GM12878 (cell line): ENCODE results near the gene INSIG2. TPM values are rescaled to one million over a fixed set of nuclear protein-coding genes. Genes with fewer than 3 reads are reported as not detected.

Experiments
- ATAC-seq: fragments of 200-7000 bp; cut with Tn5 transposase; 3 replicates; pipeline ENCODE4 v1.9.1; 2020; ENCODE audit warnings: mild to moderate bottlenecking, moderate library complexity
- BruUV-seq: library from RNA; stranded (reverse); fragments of 400-500 nt; replicated peaks from 2 replicates; lab custom pipeline; 2021; lab: Mats Ljungman, UMichigan
- CTCF ChIA-PET: fragments of 300-600 bp; sonication (Branson Sonifier 250); formaldehyde crosslinking; extraction: SDS; loops from one replicate; lab custom pipeline; 2021; ENCODE audit warnings: inconsistent platforms; lab: Yijun Ruan, JAX
- POLR2A ChIA-PET: fragments of 350-600 bp; formaldehyde crosslinking; extraction: SDS; loops from one replicate; lab custom pipeline; 2021; ENCODE audit warnings: inconsistent platforms; lab: Charles Lee
- RAD21 ChIA-PET: fragments of 300-600 bp; sonication (Branson Sonifier 250); formaldehyde crosslinking; loops from one replicate; lab custom pipeline; 2023; ENCODE audit warnings: antibody characterized with exemption; ENCODE audit not compliant: unreplicated experiment; lab: Charles Lee
- SMC1A ChIA-PET: fragments of 300-600 bp; sonication (Branson Sonifier 250); formaldehyde crosslinking; loops from one replicate; lab custom pipeline; 2023; ENCODE audit not compliant: unreplicated experiment, uncharacterized antibody; lab: Charles Lee
- DNase-seq: peaks from one replicate; pipeline ENCODE4 v3.0.0-alpha.2; 2011; ENCODE audit warnings: low read depth, low spot score
- FAIRE-seq: peaks from 3 replicates; lab custom pipeline; 2011; peaks lifted over from hg19 to GRCh38; lab: Jason Lieb, UNC
- H2AFZ ChIP-seq: 2 replicates; pipeline ENCODE4 v1.6.0; 2011; ENCODE audit warnings: low read depth, low read length, control low read depth; ENCODE audit not compliant: control insufficient read depth
- H3K27ac ChIP-seq: 2 replicates; pipeline ENCODE4 v1.5.1; 2011; ENCODE audit warnings: control low read depth; ENCODE audit not compliant: control insufficient read depth, insufficient read depth
- H3K27me3 ChIP-seq, 2 experiments: replicated peaks in 1 of 2; 2 replicates each; pipeline versions ENCODE4 v1.6.0 to v1.6.1; 2011; ENCODE audit warnings: low read length in 1 of 2; ENCODE audit not compliant: control insufficient read depth in 2 of 2, insufficient read depth in 2 of 2
- H3K36me3 ChIP-seq, 2 experiments: 2 replicates each; pipeline ENCODE4 v1.5.1; 2011; ENCODE audit warnings: low read length in 1 of 2; ENCODE audit not compliant: control insufficient read depth in 2 of 2, insufficient read depth in 2 of 2
- H3K4me1 ChIP-seq: 2 replicates; pipeline ENCODE4 v1.6.1; 2011; ENCODE audit warnings: mild to moderate bottlenecking, low read length, moderate library complexity, mixed read lengths; ENCODE audit not compliant: control insufficient read depth, insufficient read depth
- H3K4me2 ChIP-seq: 2 replicates; pipeline ENCODE4 v1.6.0; 2011; ENCODE audit warnings: control low read depth; ENCODE audit not compliant: control insufficient read depth, insufficient read depth
- H3K4me3 ChIP-seq: fragments of 200-600 bp; sonication (generic); 2 replicates; pipeline ENCODE4 v1.5.1; 2016
- H3K79me2 ChIP-seq: 2 replicates; pipeline ENCODE4 v1.6.0; 2011; ENCODE audit warnings: low read length; ENCODE audit not compliant: control insufficient read depth, insufficient read depth
- H3K9ac ChIP-seq: 2 replicates; pipeline ENCODE4 v1.8.0; 2011; ENCODE audit warnings: low read length, control low read depth, mixed read lengths; ENCODE audit not compliant: control insufficient read depth, insufficient read depth
- H3K9me3 ChIP-seq: replicated peaks from 3 replicates; pipeline ENCODE4 v1.5.1; 2011; ENCODE audit warnings: mild to moderate bottlenecking, low read length; ENCODE audit not compliant: control insufficient read depth, insufficient read depth
- H4K20me1 ChIP-seq: 2 replicates; pipeline ENCODE4 v1.6.0; 2011; ENCODE audit not compliant: control insufficient read depth, insufficient read depth
- CHD4 ChIP-seq: fragments of 200-600 bp; sonication (generic); IDR thresholded peaks from 2 replicates; pipeline ENCODE4 v1.6.1; 2016; ENCODE audit warnings: mild to moderate bottlenecking
- GATAD2B ChIP-seq: fragments of 450-650 bp; conservative IDR thresholded peaks from 2 replicates; pipeline ENCODE4 v1.6.1; 2017; ENCODE audit warnings: low read depth, mild to moderate bottlenecking, moderate library complexity
- LARP7 ChIP-seq: fragments of 450-650 bp; IDR thresholded peaks from 2 replicates; pipeline ENCODE4 v1.6.1; 2017; ENCODE audit warnings: mild to moderate bottlenecking
- NFYA ChIP-seq: IDR thresholded peaks from 2 replicates; pipeline ENCODE4 v1.6.1; 2011; ENCODE audit warnings: low read depth, mild to moderate bottlenecking, low read length, improper control_type of control experiment, borderline replicate concordance
- SIX5 ChIP-seq: IDR thresholded peaks from 2 replicates; pipeline ENCODE4 v1.6.1; 2011; ENCODE audit warnings: mild to moderate bottlenecking, low read depth, low read length, moderate library complexity; ENCODE audit not compliant: severe bottlenecking
- SMAD1 ChIP-seq: fragments of 450-650 bp; IDR thresholded peaks from 2 replicates; pipeline ENCODE4 v1.6.1; 2018; ENCODE audit warnings: mild to moderate bottlenecking, low read depth; ENCODE audit not compliant: partially characterized antibody
- SMC3 ChIP-seq: IDR thresholded peaks from 2 replicates; pipeline ENCODE4 v1.6.1; 2011; ENCODE audit warnings: low read length, improper control_type of control experiment, borderline replicate concordance
- ZNF24 ChIP-seq: fragments of 450-650 bp; IDR thresholded peaks from 2 replicates; pipeline ENCODE4 v1.6.1; 2017; ENCODE audit warnings: antibody characterized with exemption, mild to moderate bottlenecking
- in situ Hi-C: fragments of 300-500 bp; cut with MboI; formaldehyde crosslinking; loops from 9 replicates; pipeline ENCODE4 v1.14.3; 2018; ENCODE audit warnings: mixed read lengths
- intact Hi-C: fragments of 100-400 bp; cut with micrococcal nuclease; formaldehyde crosslinking; loops from one replicate; pipeline ENCODE4 v1.14.2; 2022; ENCODE audit not compliant: unreplicated experiment
- polyA plus RNA-seq, 11 experiments: library from polyadenylated mRNA; depleted of rRNA in 4 of 11; unstranded in 6 of 11; stranded (reverse) in 5 of 11; fragments of >200 nt; fragmentation: Nextera tagmentation in 4 of 11; fragmentation: Illumina TruSeq in 1 of 11; extraction: Ambion mirVana in 4 of 11; extraction: Trizol in 1 of 11; gene quantifications; 1 replicate in 1 of 11; 2 replicates in 10 of 11; pipeline versions ENCODE4 v1.2.1 to v1.2.3, GENCODE V29; 2011 to 2016; ENCODE audit warnings: inconsistent platforms in 2 of 11, missing spikeins in 2 of 11, low read depth in 1 of 11
- total RNA-seq, 4 experiments: library from RNA; depleted of rRNA in 3 of 4; stranded (reverse); fragments of >200 nt in 3 of 4; fragmentation: Illumina TruSeq in 1 of 4; extraction: Trizol in 1 of 4; gene quantifications; 2 replicates each; pipeline versions ENCODE4 v1.2.1 to v1.2.3, GENCODE V29; 2013 to 2021
- TF ChIP-seq, protein P1 (sequence below), 3 experiments: IDR thresholded peaks in 2 of 3; conservative IDR thresholded peaks in 1 of 3; 2 replicates each; pipeline ENCODE4 v1.5.1; 2011; ENCODE audit warnings: low read depth in 3 of 3, low read length in 3 of 3, mild to moderate bottlenecking in 3 of 3, control low read depth in 2 of 3, moderate library complexity in 2 of 3, inconsistent platforms in 1 of 3, mixed read lengths in 1 of 3; ENCODE audit not compliant: control insufficient read depth in 2 of 3, insufficient read depth in 1 of 3; ENCODE audit errors: extremely low read depth in 1 of 3
- TF ChIP-seq, protein P2 (sequence below): IDR thresholded peaks from 2 replicates; pipeline ENCODE4 v1.6.1; 2012; ENCODE audit warnings: improper control_type of control experiment, low read depth, low read length; ENCODE audit not compliant: insufficient replicate concordance
- TF ChIP-seq, protein P3 (sequence below): fragments of 450-650 bp; IDR thresholded peaks from 2 replicates; pipeline ENCODE4 v1.6.1; 2016; ENCODE audit warnings: mild to moderate bottlenecking, moderate library complexity, borderline replicate concordance

Gene INSIG2
- total and polyA plus RNA-seq, 10 of the 15 experiments (the other 5 are each of a cell fraction or from before 2014, with no cell fraction given): 4.9 to 92.7 (median 12.0) TPM

DNA sequence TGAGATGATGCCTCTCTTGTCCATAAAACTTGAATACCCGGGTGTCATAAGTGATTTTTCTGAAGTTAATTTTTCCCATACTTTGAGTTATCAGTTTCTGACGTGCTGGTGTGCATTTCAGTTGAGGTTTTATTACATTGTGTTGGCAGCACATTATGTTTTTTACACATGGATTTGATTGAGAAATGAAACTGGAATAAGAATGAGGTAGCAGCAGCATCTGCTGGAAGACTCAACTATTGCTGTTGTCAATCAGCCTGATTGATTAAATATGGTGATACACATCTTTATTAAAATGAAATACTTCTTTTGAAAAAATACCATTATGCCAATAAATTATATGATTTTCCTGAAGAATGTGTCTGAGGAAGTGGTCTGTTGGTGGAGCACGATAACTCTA is 60.5 kb downstream of the INSIG2 start (continued):
- TF ChIP-seq, protein P1, sequence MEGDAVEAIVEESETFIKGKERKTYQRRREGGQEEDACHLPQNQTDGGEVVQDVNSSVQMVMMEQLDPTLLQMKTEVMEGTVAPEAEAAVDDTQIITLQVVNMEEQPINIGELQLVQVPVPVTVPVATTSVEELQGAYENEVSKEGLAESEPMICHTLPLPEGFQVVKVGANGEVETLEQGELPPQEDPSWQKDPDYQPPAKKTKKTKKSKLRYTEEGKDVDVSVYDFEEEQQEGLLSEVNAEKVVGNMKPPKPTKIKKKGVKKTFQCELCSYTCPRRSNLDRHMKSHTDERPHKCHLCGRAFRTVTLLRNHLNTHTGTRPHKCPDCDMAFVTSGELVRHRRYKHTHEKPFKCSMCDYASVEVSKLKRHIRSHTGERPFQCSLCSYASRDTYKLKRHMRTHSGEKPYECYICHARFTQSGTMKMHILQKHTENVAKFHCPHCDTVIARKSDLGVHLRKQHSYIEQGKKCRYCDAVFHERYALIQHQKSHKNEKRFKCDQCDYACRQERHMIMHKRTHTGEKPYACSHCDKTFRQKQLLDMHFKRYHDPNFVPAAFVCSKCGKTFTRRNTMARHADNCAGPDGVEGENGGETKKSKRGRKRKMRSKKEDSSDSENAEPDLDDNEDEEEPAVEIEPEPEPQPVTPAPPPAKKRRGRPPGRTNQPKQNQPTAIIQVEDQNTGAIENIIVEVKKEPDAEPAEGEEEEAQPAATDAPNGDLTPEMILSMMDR (IDR thresholded peaks at IDR 0.05 in 2 of 3, conservative IDR thresholded peaks at IDR 0.05 in 1 of 3; ENCODE audit: control insufficient read depth in 2 of 3, extremely low read depth in 1 of 3, insufficient read depth in 1 of 3, low read depth in 3 of 3, low read length in 3 of 3): peak in 2 of 3 experiments; percentile 21 to 34; a peak in 3 of 6 replicates
- no peak for TF ChIP-seq GATAD2B
- peak; percentile 29; the same call in 1 of the 2 replicates for TF ChIP-seq SMC3
- TF ChIP-seq, all 136 proteins: peak for 3

DNA sequence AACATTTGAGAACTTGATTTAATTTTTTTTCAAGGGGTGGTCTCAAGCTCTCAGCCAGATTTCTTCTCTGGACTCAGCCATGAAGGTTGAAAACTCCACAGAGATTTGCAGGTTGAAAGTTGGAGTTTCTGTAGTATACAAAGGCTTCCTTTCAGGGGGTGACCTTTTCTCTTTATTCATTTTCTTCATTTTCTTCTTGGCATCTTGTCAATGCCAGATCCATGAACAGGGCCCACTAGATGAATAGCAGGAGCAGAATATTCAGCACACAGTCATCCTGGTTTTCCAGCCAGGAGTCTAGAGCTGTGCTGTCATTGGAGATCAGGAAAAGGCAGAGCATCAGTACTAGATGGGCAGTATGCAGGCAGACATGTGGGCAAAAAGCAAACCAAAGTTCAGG is 62.0 kb downstream of the INSIG2 start:
- intact Hi-C loops (no loop called here), in situ Hi-C loops (no loop called here)
- FAIRE-seq: no peak
- Histone ChIP-seq H3K4me3 (no peak overlapping the region), H4K20me1 (no peaks in the 10 kb centered on the region), H3K27ac (no peak overlapping the region), H3K4me2 (no peak overlapping the region), H3K36me3 (no peaks in the 10 kb centered on the region), H2AFZ (no peak overlapping the region), H3K79me2 (no peaks in the 10 kb centered on the region), H3K4me1 (no peaks in the 10 kb centered on the region), H3K27me3 (no peaks in the 10 kb centered on the region), H3K9me3 (no peaks in the 10 kb centered on the region), H3K9ac (no peak overlapping the region)
- ChIA-PET SMC1A (interaction anchor here (0.5 to 5.1 kb wide), 5 partner anchors 15 to 118 kb away, joined by 3 to 29 read pairs (median 3); no protein-coding TSS in a partner anchor), RAD21 (interaction anchor here (1.5 kb wide), 2 partner anchors 104 to 140 kb away, joined by 3 to 4 read pairs; no protein-coding TSS in a partner anchor), POLR2A (no interaction called here), CTCF (interaction anchor here (0.8 to 4.5 kb wide), 4 partner anchors 61 to 118 kb away, joined by 3 to 36 read pairs (median 3); no protein-coding TSS in a partner anchor)
- BruUV-seq: no TSS peak
- DNase-seq: no peak
- no peak for ATAC-seq
- TF ChIP-seq SIX5 (no peak), SMAD1 (no peak), LARP7 (no peak), ZNF24 (no peak), SMC3 (no peak), NFYA (no peak), CHD4 (no peak)
- TF ChIP-seq, protein P2, sequence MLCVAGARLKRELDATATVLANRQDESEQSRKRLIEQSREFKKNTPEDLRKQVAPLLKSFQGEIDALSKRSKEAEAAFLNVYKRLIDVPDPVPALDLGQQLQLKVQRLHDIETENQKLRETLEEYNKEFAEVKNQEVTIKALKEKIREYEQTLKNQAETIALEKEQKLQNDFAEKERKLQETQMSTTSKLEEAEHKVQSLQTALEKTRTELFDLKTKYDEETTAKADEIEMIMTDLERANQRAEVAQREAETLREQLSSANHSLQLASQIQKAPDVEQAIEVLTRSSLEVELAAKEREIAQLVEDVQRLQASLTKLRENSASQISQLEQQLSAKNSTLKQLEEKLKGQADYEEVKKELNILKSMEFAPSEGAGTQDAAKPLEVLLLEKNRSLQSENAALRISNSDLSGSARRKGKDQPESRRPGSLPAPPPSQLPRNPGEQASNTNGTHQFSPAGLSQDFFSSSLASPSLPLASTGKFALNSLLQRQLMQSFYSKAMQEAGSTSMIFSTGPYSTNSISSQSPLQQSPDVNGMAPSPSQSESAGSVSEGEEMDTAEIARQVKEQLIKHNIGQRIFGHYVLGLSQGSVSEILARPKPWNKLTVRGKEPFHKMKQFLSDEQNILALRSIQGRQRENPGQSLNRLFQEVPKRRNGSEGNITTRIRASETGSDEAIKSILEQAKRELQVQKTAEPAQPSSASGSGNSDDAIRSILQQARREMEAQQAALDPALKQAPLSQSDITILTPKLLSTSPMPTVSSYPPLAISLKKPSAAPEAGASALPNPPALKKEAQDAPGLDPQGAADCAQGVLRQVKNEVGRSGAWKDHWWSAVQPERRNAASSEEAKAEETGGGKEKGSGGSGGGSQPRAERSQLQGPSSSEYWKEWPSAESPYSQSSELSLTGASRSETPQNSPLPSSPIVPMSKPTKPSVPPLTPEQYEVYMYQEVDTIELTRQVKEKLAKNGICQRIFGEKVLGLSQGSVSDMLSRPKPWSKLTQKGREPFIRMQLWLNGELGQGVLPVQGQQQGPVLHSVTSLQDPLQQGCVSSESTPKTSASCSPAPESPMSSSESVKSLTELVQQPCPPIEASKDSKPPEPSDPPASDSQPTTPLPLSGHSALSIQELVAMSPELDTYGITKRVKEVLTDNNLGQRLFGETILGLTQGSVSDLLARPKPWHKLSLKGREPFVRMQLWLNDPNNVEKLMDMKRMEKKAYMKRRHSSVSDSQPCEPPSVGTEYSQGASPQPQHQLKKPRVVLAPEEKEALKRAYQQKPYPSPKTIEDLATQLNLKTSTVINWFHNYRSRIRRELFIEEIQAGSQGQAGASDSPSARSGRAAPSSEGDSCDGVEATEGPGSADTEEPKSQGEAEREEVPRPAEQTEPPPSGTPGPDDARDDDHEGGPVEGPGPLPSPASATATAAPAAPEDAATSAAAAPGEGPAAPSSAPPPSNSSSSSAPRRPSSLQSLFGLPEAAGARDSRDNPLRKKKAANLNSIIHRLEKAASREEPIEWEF: no peak
- TF ChIP-seq, protein P3, sequence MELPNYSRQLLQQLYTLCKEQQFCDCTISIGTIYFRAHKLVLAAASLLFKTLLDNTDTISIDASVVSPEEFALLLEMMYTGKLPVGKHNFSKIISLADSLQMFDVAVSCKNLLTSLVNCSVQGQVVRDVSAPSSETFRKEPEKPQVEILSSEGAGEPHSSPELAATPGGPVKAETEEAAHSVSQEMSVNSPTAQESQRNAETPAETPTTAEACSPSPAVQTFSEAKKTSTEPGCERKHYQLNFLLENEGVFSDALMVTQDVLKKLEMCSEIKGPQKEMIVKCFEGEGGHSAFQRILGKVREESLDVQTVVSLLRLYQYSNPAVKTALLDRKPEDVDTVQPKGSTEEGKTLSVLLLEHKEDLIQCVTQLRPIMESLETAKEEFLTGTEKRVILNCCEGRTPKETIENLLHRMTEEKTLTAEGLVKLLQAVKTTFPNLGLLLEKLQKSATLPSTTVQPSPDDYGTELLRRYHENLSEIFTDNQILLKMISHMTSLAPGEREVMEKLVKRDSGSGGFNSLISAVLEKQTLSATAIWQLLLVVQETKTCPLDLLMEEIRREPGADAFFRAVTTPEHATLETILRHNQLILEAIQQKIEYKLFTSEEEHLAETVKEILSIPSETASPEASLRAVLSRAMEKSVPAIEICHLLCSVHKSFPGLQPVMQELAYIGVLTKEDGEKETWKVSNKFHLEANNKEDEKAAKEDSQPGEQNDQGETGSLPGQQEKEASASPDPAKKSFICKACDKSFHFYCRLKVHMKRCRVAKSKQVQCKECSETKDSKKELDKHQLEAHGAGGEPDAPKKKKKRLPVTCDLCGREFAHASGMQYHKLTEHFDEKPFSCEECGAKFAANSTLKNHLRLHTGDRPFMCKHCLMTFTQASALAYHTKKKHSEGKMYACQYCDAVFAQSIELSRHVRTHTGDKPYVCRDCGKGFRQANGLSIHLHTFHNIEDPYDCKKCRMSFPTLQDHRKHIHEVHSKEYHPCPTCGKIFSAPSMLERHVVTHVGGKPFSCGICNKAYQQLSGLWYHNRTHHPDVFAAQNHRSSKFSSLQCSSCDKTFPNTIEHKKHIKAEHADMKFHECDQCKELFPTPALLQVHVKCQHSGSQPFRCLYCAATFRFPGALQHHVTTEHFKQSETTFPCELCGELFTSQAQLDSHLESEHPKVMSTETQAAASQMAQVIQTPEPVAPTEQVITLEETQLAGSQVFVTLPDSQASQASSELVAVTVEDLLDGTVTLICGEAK: no peak
